ENCODE results near the gene TOX2.
A peak's percentile ranks its signal among the peaks of the same experiment; 100 is the strongest.

The TOX2 gene

DNA sequence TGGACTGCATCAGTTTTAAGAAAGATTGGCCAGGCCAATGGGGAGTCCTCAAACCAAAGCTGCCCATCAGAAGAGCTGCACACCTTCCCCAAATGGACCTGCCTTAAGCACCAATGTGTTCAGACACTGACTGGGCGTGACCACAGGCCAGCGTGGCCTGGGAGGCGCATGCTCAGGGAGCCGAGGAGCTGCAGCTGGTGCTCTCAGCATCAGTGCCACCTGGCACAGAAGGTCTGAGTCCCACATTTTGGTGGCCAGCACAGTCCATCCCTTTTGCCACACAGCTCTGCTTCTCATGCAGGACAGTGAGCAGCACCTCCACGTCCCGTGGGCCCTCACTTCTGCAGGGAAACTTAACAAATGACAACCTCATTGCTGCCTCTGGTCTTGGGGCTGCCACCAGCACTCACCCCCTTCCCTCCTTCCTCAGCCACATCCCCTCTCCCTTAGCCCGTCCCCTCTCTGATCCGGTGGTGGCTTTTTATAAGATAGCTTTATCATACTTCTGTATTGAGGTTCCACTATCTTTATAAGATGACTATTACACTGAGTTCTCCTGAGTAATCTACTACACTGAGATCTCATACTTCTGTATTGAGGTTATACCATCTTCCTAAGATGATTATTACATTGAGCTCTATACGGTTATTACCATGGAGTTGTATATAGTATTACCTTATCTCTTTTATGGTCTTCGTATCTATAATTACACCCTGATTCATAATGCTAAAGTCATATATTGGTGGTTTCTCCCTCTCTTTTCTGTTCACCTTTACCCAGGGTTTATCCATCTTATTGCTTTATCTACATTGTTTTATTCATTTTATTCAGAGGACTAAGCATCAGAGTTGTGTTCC lies 109.1 kb downstream of the TOX2 start:
- no peak for DNase-seq

DNA sequence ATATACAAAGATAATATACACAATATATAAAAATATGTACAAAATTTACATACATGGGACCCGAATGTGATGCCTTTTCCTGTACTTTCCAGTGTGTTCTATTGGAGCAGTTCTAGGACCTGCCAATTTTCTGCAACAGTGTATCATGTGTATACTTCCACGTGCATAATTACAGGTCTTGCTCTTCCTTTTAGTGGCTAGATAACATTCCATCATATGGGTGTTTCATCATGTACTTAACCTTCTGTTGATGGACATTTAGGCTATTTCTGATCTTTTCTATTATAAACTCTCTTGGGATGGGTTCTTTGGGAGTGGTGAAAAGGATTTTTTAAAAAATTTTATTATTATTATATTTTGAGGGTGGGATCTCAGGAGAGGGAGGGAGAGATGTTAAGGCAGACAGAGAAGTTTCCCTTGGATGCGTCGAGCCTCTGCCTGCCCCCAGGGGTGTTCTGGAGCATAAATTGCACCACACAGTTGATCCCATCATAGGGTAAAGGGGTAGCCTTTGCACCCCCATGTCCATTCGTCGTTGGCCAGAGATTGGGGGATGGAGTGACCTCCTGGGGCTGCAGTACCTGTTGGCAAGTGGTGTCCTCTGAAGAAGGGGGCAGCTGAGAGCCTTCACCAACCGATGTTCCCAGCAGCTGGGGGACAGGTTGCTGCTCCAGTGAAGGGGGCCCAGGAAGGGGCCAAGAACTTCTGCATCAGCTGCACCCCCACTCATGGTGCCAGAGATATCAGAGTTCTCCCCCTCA lies 110.3 kb downstream of the TOX2 start:
- no peak for DNase-seq

DNA sequence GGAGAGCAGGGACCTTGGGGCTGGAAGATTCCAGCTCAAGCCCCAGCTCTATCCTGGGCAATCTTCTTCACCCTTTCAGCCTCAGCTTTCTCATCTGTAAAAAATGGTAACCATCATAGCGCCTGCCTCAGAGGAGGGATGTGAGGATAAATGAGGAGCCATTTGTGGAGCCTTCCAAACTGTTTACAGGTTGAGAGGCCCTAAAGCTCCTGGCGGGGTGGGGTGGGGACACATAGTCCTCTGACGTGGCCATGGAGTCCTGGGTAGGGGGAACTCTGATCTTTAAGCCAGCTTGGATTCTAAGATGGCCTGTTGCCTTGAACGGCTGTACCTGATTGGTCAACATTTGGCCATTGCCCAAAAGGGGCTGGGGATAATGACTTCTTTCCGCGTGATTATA lies 111.1 kb downstream of the TOX2 start:
- DNase-seq = no peak

DNA sequence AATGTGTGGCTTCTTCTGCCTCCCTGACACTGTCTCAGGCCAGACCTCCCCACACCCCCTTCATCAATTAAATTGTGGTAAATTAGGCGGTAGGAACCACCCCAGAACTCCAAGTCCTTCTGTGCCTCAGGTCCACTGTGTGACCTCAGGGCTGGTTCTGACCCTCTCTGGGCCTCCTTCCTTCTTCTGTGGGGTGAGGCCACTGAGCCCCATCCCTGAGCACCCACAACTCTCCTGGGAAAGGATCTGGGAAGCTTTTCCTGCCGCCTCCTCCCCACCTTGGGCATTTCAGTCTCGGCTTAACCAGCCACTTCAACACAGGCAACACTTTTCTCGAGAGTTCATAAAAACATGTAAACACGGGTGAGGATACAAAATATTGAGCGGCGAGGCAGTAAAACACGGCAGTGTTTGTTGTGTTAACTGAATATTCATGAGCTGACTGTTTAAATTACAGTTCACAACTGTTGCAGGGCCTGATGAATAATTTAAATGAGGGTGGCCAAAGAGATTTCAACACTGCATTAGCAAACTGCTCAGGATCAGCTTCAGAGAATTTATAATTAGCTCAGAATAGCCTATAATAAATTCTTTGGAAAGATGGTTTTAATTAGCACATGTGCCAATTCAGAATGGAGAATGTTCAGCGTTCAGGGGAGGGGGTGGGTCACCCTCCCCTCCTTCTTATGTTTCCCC lies 112.1 kb downstream of the TOX2 start:
- no peak for DNase-seq

DNA sequence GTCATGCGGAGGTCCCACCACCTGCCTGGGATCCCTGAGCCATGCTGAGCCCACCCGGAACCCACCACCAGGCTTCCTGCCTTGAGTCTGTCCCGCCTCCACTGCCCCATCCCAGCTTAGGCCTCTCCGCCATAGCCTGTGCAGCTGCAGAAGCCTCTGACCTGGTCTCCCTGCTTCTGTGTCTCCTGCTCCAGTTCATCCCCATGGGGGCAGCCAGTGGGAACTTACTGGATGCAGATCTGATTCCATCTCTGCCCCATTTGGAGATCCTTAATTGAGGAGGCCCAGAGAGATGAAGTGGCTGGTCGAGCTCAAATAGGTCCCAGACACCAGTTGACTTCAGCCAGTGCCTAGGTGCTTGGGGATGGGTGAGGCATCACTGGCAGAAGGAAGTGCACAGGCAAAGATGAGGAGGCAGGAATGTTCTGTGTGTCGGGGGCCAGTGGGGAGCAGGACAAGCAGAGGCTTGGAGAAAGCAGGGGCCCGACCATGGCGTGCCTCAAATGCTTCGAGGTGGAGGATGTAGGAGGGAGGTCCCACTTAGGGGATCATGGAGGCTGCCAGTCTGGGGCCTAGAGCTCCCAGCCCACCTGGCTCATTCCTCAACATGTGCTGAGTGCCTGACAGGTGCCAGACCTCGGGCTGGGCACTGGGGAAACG lies 112.8 kb downstream of the TOX2 start:
- DNase-seq = no peak

DNA sequence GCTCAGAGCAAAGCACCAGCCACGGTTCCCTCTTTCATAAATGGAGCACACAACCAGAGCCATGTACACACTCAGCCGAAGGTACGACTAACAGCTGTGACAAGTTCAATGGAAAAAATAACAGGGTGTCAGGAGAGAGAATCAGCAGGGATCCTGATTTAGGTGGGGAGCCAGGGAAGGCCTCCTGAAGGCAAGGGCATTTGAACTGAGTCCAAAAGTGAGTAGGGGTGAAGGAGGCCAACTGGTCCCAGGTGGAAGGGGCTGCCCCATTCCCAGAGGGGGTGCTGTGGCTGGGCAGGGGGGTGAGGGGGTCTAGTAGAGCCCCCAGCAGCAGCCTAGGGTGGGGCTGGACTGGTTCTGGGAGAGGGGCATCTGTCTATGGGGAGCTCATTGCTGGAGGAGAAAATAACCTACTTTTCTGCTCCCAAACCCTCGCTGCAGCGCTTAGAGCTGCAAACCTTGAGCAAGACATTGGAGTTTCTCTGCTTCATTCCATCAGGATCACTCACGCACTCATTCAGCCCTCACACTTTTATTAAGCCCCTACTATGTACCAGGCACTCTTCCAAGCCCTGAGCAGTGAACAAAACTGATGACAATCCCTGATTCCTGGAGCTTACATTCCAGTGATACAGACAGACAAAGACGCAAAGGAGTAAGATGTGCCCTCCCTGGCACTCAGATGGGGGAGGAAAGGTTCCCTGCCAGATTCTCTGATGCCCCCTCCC lies 113.5 kb downstream of the TOX2 start:
- no peak for DNase-seq

DNA sequence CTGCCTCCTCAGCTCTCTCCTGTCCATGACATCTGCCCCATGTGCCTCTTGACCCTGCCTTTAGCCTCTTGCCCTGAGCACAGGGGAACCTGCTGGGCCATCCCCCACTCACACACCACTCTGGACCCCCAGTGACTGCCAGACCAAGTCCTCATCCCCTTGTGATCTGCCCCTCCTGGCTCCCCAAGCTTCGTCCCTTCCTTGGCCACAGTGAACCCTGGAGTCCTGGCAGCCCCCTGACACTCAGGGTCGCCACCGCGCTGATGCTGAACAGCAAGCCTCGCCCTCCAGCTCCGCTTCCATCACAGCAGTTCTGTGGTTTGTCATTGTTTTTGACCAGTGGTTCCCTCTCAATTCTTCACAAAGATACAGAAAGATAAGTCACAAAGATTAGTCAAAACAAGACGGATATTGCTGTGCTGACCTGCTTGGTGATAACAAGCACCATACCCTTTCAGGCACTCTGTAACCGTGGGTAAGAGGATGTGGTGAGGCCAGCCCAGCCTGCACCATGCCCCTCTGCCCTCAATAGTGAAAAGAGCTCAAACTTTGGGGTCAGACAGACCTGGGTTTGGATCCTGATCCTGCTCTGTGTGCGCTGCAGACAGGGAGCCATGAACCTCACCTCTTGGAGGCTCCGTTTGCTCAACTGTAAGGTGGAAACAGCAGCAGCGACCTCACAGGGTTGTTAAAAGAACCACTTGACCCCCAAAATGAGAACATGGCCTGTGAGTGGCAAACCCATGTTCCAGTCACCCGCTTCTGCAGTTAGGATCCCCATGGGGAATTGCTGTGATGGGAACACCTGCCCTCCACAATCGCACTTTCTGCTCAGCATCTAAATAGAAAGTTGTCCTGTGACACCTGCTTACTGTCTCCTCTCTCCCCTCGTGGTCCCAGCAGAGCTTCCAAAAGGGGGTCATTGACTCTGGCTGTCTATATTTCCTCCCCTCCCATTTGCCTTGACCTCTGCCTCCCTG lies 114.5 kb downstream of the TOX2 start:
- peak; percentile 9 for DNase-seq

DNA sequence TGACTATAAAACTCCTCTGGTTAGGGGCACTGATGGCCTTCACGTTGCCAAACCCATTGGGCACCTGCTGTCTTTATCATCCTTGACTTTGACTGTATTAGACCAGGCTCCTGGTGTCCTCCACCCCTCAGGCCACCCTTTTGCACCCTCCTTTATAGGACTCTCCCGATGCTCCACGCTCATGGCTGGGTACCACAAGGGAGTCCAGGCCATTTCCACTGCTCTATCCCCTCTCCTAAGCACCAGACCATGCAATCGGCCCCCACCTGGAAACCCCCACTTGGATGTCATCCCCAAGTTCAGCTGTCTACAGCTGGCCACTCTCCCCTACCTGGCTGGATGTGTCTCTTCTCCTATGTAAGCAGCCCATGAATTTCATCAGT lies 115.2 kb downstream of the TOX2 start:
- DNase-seq = no peak

DNA sequence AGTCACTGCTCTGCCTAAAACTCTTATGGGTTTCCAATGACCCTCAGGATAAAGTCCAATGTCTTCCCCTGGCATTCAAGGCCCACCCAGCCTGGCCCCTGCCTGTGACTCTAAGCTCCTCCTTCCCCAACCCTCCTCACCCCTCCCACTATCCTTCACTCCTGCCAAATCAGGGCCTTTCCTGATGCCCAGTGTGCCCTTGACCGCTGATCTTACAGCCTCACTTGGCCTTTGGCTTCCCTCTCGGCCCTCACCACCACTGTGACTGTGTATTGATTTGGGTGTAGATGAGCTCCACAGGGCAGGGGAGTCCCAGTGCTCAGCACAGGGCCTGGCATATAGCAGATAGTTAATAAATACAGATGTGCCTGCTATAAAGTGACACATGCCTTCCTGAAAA lies 115.7 kb downstream of the TOX2 start:
- DNase-seq = no peak

DNA sequence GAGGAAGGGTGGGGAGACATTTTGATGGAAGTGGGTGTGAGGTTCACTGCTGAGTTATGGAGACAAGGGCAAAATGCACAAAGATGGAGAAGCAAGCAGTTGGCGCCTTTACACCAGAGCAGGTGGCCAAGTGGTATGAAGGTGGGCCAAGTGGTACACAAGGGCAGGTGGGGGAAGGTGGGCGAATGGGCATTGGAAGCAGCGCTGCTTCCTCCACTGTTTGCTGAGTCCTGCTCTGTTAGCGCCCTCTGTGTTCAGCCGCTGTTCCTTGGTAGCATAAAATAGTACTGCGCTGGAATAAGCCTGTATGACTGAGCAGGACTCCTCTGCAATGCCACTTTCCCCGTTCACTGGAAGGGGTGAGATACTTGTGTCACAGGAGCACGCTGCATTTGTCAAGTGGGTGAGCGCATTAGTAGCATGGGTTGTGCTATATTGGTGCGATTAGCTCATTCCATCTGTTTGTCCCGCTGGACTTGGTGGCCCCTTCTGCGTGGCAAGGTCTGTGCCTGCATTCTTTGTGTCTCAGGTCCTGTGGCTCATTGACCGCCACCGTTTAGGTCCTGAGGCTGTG lies 116.4 kb downstream of the TOX2 start:
- DNase-seq = no peak

DNA sequence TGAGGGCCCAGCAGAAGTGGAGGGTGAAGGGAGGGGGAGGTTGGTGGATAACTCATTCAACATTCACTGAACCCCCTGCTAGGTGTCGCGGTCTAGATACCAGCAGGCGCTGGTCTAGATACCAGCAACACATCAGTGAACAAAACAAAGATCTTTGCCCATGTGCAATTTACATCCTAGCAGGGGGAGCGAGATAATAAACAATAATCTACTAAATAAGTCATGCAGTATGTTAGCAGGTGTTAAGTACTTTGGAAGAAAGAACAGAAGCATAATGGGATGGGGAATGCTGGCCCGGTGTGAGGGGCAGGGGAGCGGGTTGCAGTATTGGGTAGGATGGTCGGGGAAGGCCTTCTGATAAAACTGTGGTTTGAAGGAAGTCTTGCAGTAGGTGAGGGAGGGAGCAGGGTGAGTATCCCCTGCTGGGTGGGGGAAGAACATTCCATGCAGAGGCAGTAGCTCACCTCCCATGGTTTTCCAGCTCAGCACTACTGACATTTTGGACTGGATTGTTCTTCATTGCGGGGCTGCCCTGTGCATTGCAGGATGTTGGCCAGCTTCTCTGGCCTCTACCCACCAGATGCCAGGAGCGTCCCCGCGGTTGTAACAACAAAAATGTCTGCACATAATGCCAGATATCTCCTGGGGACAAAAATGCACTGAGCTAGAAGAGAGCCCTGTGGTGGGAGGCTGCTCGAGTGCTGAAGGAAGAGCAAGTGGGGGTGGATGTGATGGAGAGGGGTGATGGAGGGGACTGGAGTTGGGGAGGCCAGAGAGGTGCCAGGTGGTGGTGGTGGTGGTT lies 117.3 kb downstream of the TOX2 start:
- no peak for DNase-seq

DNA sequence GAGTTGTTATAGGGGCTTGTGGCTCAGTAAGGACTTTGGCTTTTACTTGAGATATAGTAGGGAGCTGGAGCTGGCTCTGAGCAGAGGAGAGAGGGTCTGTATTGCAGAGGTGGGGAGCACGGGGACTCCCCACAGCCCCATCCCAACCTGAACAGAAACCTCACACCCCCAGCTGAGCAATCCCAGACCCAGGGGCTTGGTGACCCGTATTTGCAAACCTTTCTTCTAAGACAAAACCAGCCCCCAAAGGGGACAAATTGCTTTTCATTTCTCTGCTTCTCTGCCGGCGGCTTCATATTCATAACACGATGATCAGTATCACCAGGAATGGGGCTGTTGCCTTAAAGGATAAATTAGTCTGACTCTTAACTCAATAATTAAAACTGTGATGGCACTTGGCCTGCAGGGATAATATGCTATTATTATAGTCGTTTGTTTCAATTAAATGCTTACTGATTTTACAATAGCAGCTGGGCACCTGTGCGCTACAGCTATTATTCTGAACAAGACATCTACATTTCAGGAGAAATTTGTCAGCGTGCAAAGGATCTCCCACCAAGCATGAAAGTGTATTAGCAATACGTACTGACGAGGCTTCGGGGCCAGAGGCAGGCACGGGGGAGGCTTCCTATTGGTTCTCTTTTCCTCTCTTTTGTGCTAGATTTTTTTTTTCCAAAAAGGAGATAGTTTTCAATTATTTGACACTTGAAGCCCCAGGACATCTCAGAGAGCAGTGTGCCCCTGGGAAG lies 118.1 kb downstream of the TOX2 start:
- no peak for DNase-seq

DNA sequence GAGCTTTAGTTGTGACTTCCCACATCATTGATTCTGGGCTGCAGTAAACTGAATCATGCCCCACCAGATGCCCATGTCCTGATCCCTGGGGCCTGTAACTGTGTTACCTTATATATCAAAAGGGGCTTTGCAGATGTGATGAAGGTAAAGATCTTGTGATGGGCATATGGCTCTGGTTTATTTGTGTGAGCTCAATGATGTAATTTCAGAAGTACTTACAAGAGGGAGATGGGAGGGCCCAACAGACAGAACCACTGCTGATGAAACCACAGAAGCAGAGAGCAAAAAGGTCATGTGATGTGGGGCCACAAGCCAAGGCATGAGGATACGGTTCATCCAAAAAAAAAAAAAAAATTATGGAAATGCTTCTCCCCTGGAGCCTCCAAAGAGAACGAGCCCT lies 118.7 kb downstream of the TOX2 start:
- DNase-seq = no peak

DNA sequence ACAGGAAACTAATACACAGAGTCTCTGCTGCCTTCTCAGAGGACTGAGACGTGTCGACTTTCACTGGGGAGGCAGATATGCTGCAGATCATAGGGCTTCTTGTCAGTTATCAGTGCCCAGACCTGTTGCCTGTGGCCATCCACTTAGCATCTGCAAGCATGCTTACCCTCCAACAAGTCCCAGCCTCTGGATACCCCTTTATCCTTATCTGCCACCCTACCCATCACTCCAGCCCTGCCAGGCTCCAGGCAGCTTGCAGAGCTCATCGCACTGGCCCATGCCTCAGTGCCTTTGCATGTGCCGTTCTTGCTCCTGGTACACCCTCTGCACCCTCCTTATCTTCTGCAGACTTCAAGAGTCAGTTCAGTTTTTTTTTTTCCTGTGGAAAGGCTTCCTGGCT lies 119.2 kb downstream of the TOX2 start:
- DNase-seq = no peak

DNA sequence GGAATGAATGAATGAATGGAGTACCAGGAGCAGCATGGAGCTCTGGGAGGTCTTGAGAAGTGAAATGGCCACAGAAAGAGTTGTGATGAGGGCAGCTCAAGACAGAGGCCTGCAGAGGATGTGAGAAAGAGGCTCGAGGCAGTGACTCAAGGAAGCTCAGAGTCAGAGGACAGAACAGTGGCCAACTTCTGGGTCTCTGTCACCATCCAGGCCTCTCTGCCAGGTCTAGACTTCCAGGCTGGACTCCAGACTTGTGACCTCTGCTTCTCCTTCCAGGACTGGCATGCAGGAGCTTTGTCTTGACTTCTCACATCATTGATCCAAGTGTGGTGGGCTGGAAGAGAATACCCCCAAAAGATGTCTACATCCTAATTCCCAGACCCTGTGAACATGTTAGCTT lies 119.8 kb downstream of the TOX2 start:
- DNase-seq = no peak

DNA sequence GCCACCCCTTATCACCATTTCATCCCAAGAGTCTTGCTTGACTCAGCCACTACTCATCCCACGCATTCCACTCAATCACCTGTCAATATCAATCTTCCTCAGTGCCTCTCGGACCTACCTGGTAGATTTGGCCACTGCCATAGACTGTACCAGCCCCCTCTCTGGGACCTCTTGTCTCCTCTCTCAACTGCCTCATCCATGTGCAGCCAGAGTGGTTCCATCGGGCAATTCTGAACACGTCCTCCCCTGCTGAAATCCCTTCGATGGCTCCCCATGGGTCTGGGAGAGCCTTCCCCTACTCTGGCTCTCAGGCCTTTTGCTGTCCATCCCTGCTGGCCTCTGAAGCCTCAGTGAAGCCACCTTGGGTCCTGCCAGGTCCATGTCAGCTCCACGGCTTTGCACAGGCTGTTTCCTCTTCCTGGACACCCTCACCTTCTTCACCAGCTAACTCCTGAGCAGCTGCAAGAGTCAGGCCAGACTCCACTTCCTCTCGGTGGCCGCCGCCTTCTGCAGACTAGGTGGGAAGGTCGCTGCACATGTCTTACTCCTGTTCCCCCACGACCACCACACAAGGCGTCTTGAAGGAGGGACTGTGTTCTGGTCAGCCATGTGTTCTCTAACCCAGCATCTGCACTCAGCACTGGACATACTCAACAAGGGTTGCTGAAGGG lies 120.4 kb downstream of the TOX2 start:
- no peak for DNase-seq

DNA sequence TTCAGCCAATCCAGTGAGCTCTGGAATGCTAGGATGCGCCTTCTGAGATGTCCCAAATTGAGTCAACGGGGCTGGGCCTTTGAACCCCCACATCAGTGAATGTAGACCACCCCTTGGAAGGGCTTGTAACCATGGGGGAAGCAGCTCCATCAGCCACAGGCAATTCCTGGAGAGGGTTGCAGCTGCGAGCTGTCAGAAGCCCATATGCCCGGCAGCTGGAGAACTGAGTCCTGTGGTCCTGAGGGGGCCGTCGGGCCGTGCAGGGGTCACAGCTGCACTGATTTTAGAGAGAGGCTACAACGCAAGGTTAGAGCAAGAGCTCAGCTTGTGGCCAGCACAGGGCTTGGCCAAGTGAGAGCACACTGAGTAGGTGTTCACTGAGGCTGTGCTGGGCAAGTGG lies 121.3 kb downstream of the TOX2 start:
- no peak for DNase-seq

DNA sequence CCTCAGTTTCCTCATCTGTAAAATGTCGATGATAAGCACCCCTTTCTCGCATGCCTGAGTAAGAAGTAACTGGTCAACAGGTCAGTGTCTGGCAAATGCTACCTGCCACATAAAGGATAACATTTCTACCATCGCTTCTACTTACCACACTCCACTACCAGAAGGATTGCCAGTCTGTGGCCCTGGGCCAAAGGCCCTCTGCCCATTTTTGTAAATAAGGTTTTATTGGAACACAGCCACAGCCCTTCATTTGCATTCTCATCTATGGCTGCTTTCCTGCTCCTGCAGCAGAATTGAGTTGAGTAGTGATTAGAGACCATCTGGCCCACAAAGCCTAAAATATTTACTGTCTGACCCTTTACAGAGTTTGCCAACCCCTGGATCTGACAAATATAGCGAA lies 121.8 kb downstream of the TOX2 start:
- DNase-seq = no peak

DNA sequence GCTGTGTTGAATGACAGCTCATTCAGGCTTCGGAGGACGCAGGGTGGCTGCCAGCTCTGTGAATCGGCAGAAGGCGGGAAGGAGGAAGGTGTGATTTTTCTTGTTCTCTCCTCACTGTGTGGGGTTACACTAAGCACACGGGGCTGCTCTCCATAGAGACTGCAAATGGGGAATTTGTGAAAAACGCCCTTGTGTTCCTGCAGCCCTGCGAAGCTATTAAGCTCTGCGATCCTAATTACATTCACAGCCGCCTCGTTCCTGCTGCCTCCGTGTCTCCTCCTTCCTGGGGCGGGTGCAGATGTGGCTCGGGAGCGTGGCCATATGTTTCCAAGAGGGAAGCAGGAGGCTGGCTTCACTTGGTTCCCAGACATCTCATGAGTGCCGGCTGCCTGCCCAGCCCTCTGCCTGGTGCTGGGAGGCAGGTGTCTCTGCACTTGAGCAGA lies 124.0 kb downstream of the TOX2 start:
- DNase-seq = no peak

All from CD4-positive, alpha-beta T cell treated with Interleukin-21 for 1 hour (primary cell).